ENCODE data around the gene NFIA. TPM values are rescaled to one million over a fixed set of nuclear protein-coding genes. Genes with fewer than 3 reads are reported as not detected.

NFIA gene
- 132 TPM for total RNA-seq

DNA sequence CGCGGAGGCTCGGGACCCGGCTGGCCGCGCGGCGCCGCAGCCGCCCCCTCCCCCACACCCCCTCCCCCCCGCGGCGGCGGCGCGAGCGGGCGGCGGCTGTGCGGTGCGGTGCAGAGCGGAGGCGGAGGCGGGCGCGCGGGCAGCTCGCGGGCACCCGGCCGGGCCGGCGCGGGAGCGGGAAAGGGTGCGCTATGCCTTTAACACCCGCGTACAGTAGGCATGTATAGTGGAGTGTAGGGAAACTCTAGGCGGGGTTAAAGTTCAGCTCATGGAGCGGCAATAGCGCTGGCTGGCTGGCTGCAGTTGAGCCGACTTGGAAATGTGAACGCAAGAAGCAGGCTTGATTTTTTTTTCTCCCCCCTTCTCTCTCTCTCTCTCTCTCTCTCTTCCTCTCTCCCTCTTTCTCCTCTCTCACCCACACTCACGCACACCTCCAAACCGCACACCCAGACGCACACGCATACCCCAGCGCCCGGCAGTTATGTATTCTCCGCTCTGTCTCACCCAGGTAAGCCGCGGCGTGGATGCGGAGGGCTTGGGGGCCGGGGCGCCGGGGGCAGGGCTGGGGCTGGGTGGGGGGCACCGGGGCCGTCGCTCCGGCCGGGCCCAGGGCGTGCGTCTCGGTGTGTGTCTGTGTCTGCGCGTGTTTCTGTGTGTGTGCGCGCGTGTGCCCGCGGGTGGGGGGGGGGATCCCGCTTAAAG, at the start of gene NFIA:
TSS of gene NFIA (plus strand) at position 251 of the 702 bp plus-strand sequence.
- DNase-seq (ENCODE audit: low spot score): peak; percentile 58

DNA sequence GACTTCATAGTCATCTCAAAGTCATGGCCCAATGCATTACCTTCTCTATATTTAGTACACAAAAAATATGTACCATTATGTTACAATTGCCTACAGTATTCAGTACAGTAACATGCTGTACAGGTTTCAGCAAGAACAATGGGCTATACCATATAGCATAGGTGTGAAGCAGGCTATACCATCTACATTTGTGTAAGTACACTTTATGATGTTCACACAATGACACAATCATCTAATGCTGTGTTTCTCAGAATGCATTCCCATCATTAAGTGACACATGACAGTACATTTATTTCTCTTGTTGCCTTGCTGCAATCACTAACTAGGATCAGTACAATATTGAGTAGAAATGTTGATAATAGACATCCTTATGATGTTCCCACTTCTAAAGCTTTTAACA, 46.5 kb upstream of the NFIA start:
- no peak for DNase-seq (ENCODE audit: low spot score)

DNA sequence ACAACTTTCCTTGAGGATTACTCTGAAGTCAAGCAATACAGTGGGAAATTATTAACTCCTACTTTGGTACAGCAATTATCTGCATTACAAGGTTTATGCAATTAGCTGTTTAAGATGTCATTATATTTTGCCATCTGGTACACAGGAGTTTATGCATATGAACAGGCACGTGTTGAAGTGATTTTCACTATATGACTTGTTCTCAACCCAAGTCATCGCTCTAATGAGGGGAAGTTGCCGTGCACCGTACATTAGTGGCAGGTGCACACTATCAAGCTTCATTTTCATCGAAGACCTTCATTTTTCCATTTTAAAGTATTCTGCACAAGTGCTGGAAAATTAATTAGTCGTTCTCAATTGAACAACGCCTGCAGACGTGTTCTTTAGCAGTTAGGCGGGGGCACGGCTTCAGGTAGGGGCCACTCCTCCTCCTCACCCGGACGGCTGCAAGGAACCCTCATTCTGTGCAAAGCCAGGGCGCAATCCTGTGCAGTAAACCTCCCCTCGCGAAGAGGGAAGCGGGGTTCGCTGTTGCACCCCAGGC, 39.8 kb upstream of the NFIA start:
- DNase-seq (ENCODE audit: low spot score): no peak

DNA sequence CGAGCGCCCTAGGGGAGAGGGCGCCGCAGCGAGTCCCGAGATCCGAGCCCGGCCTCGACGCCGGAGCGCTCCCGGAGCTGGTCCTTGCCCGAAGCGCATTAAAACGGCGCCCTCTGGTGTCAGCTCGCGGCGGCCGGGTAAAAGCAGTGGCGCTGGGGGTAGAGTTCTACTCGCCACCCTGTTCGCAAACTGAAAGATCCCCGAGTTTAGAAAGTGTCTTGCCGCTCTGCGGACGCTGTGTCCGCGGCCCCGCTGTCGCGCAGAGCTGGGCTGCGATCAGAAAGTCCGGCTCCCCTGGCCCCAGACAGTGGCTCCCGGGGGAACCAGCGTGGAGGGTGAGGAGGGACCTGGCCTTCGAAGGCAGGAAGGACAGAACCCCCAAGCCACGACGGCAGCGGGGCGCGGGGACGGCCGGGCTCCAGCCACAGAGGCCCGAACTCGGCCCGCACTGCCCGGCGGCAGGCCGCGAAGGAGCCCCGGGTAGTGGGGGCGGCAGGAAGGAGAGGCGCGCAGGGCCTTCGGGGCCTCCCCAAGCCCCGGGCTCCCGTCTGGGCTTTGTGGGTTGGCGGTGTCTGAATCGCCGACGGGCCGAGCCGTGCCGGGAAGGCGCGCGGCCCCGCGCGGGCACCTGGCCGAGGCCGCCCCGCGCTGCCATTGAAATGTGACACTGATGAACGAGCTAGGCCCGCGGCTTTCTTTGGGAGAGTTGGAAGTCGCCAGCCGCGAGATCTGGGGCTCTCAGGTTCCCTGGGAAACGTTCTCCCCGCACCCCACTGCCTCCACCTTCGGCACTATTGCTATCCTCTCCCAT, 39.1 kb upstream of the NFIA start:
- DNase-seq (ENCODE audit: low spot score): peak; percentile 92

GRCh38 chr1:61046434-61046833, 35.9 kb upstream of the NFIA start:
- DNase-seq (ENCODE audit: low spot score): no peak

- DNase-seq (ENCODE audit: low spot score): no peak
These were observed 35.3 kb upstream of the NFIA start for GRCh38 chr1:61047061-61047460.

DNA sequence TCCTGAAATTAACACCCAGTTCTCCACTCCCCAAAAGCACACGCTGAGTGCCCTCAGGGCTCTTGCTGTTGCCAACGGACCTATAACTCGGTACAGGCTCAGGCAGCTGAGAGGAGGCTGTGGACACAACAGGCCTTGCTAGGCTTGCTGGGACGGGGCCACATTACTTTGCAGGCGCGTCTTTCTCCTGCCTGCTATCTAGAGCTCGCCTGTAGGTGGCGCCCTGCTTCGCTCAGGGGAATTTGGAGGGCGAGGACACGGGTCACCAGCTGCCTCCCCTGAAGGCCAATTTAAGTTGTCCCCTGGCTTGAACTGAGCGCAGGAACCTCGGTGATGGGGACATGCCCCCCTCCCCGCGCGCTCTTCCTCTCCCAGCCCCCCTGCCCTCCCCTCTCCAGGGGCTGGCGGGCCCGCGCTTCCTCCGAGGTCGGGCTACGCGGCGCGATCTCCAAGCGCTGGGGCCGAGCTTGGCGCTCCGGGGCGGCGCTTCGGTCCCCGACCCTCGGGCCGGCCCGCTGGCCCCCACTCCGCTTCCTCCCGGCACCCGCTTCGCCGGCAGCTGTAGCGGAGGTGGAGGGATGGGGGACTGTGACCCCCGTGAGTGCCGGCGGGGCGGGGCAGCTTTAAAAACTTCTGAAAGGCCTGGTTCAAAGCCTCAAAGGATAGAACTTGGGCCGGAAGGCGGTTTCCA, 32.4 kb upstream of the NFIA start:
- peak; percentile 96 for DNase-seq (ENCODE audit: low spot score)

GRCh38 chr1:61050541-61051442, 31.6 kb upstream of the NFIA start:
- peak; percentile 60 for DNase-seq (ENCODE audit: low spot score)

GRCh38 chr1:61051443-61051718, 31.0 kb upstream of the NFIA start:
- DNase-seq (ENCODE audit: low spot score): no peak

DNA sequence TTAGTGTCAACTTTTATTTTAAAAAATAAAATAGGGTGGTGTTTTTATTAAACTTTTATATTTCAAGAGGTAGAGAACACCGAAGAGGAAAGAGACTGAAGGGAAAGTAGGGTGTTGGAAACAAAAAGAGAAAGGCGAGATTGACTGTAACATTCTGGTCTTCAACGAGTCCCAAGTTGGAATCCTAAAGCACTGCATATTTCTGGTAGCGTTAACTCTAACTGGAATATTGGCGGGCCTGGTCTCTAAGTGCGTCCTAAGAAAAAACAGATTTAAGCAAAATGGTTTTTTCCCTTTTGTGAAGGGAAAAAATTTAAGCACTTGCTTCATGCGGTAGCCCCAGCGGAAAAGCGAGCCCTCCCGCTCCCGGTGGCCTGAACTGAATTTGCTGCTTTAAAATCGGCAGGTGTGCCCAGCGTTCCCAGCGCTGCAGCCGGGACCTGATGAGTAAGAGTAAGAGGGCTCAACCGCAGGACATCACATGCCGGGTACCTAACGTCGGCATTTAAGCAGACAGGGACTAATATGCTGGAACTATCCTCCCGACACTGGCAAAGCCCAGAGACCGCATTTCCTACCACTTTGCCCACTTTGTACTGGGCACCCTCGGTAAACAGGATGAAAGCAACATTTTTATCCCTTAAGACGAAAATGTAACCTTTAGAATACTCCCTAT, 30.5 kb upstream of the NFIA start:
- DNase-seq (ENCODE audit: low spot score): no peak

GRCh38 chr1:61052395-61053225, 29.8 kb upstream of the NFIA start:
- no peak for DNase-seq (ENCODE audit: low spot score)

- DNase-seq (ENCODE audit: low spot score): no peak
These were observed 29.1 kb upstream of the NFIA start for GRCh38 chr1:61053226-61053711.

DNA sequence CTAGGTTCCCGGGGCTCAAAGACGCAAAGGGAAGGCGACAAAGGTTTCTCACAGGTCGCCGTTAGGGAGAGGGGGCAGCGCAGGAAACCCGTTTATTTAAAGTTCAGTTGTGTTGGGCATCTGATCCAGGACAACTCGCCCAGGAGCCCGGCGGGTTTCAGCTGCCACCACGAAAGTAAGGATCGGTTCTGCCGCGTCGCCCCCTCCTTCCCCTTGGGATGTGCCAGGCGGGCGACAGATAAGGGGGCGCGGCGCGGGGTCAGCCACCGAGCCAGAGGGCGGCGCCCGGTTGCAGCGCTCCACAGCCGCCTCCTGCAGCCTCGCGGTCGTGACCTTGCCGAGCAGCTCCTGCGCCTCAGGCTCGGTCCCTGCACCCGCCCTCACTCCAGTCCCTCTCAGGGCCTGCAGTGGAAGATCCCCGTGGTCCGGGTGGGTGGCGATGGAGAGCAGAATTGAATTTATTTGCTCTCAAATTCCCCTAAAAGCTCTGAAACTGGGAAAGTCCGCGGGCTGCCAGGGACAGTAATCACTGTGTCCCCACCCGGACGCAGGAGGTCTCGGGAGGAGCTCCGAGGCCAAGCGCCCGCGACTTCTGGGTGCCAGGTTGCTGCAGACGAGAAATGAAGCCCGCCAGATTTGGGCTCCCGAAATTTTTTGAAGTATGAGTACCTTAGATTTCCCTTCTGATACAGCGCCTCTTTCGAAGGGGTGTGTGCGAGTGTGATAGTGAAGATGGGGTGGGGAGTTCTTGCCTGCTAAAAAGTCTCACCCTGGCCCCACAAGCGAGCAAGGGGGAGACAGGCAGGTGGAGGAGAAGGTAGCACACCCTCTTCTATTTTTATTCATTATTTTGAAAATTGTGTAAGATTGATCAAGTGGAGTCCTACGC, 28.4 kb upstream of the NFIA start:
- DNase-seq (ENCODE audit: low spot score): peak; percentile 55

DNA sequence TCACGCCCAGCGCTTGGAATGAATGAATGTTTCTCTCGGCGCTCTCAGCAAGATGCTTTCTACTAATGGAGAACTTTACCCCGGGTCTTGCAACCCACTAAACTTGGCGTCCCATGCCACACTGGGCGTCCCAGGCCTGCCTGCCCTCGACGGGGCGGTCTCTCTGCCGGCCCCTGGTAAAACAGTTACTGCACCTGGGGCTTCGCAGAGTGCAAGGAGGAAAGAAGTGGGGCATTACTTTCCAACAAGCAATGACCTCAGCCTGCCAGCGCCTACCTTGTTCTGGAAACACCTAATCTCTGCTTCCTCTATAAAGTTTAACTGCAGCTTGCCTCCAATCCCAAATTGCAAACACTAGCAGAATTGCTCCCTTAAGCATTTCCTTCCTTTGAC, 27.8 kb upstream of the NFIA start:
- DNase-seq (ENCODE audit: low spot score): no peak

- DNase-seq (ENCODE audit: low spot score): no peak
These were observed 27.2 kb upstream of the NFIA start for GRCh38 chr1:61055110-61055614.

- DNase-seq (ENCODE audit: low spot score): no peak
These were observed 26.2 kb upstream of the NFIA start for GRCh38 chr1:61056196-61056572.

DNA sequence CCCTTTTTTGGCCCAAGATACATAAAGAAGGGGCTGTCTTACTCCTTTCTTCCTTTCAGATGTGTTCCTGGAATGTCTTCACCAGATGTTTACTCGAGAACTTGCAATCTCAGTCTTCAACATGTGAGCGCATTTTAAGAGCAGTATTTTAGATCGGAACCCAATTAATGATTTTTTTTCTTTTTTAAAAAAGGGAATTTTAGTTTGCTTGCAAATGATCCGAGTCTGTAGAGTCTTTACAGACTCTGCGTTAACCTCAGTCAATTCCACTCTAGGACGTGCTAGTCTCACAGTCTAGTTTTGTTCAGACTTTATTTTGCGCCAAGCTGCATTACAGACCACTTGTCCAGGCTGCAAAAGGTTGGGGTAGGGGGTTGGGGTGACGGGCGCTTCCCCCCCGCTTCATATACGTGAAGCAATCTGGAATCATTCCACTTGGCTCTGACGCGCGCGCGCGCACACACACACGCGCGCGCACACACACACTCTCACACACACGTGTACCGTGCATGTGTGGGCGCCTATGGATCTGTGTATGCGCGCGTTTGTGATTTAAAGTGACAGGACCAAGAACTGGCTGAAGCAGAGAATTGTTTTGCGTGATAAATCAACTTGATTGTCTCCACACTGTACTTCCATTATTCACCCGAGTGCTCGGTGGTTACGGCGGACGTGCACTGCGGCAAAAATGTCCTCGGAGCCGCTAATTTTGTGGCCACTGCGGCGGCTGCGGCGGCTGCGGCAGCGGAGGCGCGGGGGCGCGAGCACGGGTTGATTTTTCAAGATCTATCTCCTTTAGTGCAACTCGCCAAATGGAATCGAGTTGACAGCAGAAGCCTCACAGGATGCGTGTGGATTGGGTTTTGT, 25.6 kb upstream of the NFIA start:
- DNase-seq (ENCODE audit: low spot score): peak; percentile 57
